ENCODE measurements around the gene NLK. TPM values are rescaled to one million over a fixed set of nuclear protein-coding genes. Genes with fewer than 3 reads are reported as not detected.
A peak's percentile ranks its signal among the peaks of the same experiment; 100 is the strongest.
"Not testable (repeated sequence)": the region's sequence is repeated elsewhere in the genome, so short reads cannot be mapped to it uniquely, and the experiment has no call there.

The NLK gene
- total RNA-seq, 1 donor from 2014 or later: 17.5 TPM

DNA sequence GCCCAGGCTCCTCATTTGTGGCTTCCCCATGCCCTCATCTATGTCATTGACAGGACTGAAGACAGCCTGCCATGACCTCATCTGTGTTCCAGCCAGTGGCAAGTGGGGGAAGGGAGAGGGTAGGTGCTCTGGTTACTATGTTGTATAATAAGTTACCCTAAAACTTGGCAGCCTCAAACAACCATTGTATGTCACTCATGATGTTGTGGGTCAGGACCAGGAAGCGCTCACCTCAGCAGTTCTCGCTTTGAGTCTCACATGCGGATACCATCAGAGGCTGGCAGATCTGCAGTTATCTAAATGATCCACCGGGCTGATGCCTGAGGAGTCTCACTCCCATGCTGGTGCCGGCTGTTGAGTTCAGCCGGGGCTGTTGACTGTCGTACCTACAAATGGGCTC, 187.5 kb downstream of the NLK start:
- Mint-ChIP-seq H3K36me3 (ENCODE audit: unreplicated experiment) (no peaks in the 10 kb centered on the region), H3K4me1 (ENCODE audit: unreplicated experiment) (peaks cover 11% of the 10 kb centered on the region), H3K9me3 (ENCODE audit: unreplicated experiment) (no peaks in the 10 kb centered on the region), H3K27me3 (ENCODE audit: unreplicated experiment) (no peaks in the 10 kb centered on the region), H3K4me3 (ENCODE audit: unreplicated experiment) (no peak overlapping the region), H3K27ac (ENCODE audit: unreplicated experiment) (no peak overlapping the region)
- no peak for TF ChIP-seq CTCF (IDR thresholded peaks at IDR 0.05)
- DNase-seq (ENCODE audit: extremely low spot score, unreplicated experiment): no peak

- H3K4me3 Mint-ChIP-seq (ENCODE audit: unreplicated experiment); H3K27ac Mint-ChIP-seq (ENCODE audit: unreplicated experiment): not testable (repeated sequence)
Observed at GRCh38 chr17:28230607-28231006, 188.1 kb downstream of the NLK start.

DNA sequence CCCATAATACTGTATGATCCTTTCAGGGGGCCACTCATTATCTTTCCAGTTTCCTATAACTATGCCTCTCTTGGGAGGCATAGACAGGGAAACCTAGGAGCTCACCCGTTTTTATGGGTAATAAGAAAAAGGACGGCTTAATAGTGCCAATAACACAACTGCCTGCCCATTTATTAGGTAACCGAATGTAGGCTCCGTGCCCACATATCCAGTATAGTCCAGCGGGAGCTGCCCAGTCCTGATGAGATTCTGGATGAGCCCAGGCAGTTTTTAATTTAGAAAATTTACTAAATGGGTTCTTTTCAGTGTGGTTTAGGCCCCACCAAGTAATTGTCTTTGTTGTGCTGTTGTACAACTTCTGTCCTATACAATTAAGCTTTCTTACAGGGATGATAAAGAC, 189.1 kb downstream of the NLK start:
- H3K27ac Mint-ChIP-seq (ENCODE audit: unreplicated experiment); DNase-seq (ENCODE audit: extremely low spot score, unreplicated experiment): not testable (repeated sequence)

More at GRCh38 chr17:28230607-28231006, 188.1 kb downstream of the NLK start:
- not testable (repeated sequence) for H3K9me3 Mint-ChIP-seq (ENCODE audit: unreplicated experiment); H3K36me3 Mint-ChIP-seq (ENCODE audit: unreplicated experiment); DNase-seq (ENCODE audit: extremely low spot score, unreplicated experiment); H3K27me3 Mint-ChIP-seq (ENCODE audit: unreplicated experiment)
- peaks cover 11% of the 10 kb centered on the region for H3K4me1 Mint-ChIP-seq (ENCODE audit: unreplicated experiment)

GRCh38 chr17:28232966-28233870, 190.7 kb downstream of the NLK start:
- H3K4me1 Mint-ChIP-seq (ENCODE audit: unreplicated experiment); DNase-seq (ENCODE audit: extremely low spot score, unreplicated experiment); H3K27ac Mint-ChIP-seq (ENCODE audit: unreplicated experiment); H3K27me3 Mint-ChIP-seq (ENCODE audit: unreplicated experiment); H3K9me3 Mint-ChIP-seq (ENCODE audit: unreplicated experiment); H3K36me3 Mint-ChIP-seq (ENCODE audit: unreplicated experiment); H3K4me3 Mint-ChIP-seq (ENCODE audit: unreplicated experiment): not testable (repeated sequence)
- TF ChIP-seq CTCF (IDR thresholded peaks at IDR 0.05): peak; percentile 67

More for the DNA sequence above, 189.1 kb downstream of the NLK start:
- H3K27me3 Mint-ChIP-seq (ENCODE audit: unreplicated experiment); H3K9me3 Mint-ChIP-seq (ENCODE audit: unreplicated experiment); H3K4me3 Mint-ChIP-seq (ENCODE audit: unreplicated experiment); H3K36me3 Mint-ChIP-seq (ENCODE audit: unreplicated experiment): not testable (repeated sequence)
- peaks cover 11% of the 10 kb centered on the region for H3K4me1 Mint-ChIP-seq (ENCODE audit: unreplicated experiment)

DNA sequence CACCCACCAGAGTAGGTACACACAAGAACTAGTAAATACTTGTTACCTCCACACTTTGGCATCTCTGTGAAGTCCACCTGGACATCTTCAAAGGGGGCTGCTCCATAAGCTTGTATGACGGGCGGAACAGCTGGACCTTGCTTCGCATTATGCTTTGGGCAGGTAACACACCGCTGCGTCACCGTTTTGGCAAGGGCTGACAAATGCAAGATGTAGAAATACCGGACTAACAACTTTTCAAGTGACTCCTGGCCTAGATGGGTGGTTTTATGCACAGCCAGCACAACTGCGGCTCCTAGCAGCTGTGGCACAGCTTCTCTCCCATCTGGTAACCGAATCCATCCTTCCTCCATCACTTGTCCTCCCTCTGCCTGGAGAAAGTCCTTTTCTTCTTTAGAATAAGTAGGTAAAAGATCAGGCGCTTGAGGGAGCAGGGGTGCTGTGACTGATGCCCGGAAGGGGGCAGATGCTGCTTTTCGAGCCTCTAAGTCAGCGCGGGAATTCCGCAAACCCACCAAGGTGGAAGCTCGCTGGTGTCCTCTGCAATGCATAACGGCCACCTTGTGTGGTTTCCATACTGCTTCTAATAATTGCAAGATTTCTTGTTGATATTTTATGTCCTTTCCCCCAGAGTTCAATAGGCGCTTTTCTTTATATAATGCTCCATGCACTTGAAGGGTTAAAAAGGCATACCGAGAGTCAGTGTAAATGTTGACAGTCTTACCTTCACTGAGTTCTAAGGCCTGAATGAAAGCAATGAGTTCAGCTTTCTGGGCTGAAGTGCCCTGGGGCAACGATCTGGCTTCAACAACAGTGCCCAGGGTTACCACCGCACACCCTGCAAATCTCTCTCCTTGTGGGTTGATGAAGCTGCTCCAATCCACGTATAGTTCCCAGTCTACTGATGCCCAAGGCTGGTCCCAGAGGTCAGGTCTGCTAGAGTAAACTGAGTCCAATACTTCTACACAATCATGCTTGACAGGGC, 191.7 kb downstream of the NLK start:
- H3K27me3 Mint-ChIP-seq (ENCODE audit: unreplicated experiment); H3K27ac Mint-ChIP-seq (ENCODE audit: unreplicated experiment); H3K9me3 Mint-ChIP-seq (ENCODE audit: unreplicated experiment); H3K36me3 Mint-ChIP-seq (ENCODE audit: unreplicated experiment); H3K4me1 Mint-ChIP-seq (ENCODE audit: unreplicated experiment); H3K4me3 Mint-ChIP-seq (ENCODE audit: unreplicated experiment); DNase-seq (ENCODE audit: extremely low spot score, unreplicated experiment): not testable (repeated sequence)

DNA sequence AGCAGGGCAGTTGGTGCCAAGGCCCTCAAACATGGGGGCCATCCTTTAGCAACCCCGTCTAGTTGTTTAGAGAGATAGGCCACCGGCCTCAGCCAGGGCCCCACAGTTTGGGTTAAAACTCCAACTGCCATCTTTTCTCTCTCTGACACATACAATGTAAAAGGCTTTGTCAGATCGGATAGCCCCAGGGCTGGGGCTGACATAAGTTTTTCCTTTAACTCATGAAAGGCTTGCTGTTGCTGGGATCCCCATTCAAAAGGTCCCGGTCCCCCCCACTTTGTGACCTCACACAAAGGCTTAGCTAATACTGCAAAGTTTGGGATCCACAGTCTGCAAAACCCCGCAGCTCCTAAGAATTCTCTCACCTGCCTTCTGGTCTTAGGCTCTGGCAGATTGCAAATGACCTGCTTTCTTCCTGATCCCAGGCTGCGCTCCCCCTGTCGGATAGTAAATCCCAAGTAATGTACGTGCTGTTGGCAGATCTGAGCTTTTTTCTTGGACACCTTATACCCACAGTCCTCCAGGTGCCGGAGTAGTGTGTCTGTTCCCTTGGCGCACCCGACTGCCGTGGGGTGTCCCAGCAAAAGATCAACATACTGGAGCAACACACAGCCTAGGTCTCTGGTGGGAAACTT, 192.7 kb downstream of the NLK start:
- H3K36me3 Mint-ChIP-seq (ENCODE audit: unreplicated experiment); H3K4me3 Mint-ChIP-seq (ENCODE audit: unreplicated experiment): not testable (repeated sequence)

GRCh38 chr17:28236033-28236653, 193.7 kb downstream of the NLK start:
- not testable (repeated sequence) for H3K27me3 Mint-ChIP-seq (ENCODE audit: unreplicated experiment); H3K36me3 Mint-ChIP-seq (ENCODE audit: unreplicated experiment); H3K27ac Mint-ChIP-seq (ENCODE audit: unreplicated experiment); H3K4me1 Mint-ChIP-seq (ENCODE audit: unreplicated experiment); H3K9me3 Mint-ChIP-seq (ENCODE audit: unreplicated experiment); DNase-seq (ENCODE audit: extremely low spot score, unreplicated experiment); H3K4me3 Mint-ChIP-seq (ENCODE audit: unreplicated experiment)

More for the DNA sequence above, 192.7 kb downstream of the NLK start:
- not testable (repeated sequence) for H3K4me1 Mint-ChIP-seq (ENCODE audit: unreplicated experiment); H3K27me3 Mint-ChIP-seq (ENCODE audit: unreplicated experiment); H3K27ac Mint-ChIP-seq (ENCODE audit: unreplicated experiment); DNase-seq (ENCODE audit: extremely low spot score, unreplicated experiment); H3K9me3 Mint-ChIP-seq (ENCODE audit: unreplicated experiment)

DNA sequence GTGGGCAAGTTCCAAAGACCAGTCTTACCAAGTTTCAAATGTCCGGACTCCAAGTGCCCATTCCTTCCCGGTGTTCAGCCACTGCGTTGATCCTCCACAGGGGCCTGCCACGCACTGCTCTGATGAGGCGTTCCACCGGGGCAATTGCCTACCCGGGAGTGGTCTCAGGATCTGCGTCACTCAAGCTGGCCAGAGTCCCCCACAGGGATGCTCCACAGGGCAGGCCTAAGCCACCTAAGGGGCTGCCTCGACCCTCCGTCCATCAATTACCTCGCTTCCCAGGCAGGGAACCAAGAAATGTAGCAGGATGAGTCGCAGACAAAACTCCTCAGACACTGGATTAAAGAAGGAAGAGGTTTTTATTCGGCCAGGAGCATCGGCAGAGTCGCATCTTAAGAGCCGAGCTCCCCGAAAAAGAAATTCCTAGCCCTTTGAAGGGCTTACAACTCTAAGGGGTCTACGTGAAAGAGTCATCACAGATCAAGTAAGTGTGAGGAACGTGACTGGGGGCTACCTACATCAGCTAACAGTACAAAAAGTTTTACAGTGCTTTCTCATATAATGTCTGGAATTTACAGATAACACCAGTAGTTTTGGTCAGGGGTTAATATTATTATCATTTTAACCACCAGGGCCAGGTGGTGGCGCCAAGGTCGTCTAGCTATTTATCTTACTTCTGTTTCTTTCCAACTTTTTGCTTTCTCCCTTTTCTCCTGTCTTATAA, 196.2 kb downstream of the NLK start:
- H3K4me3 Mint-ChIP-seq (ENCODE audit: unreplicated experiment); DNase-seq (ENCODE audit: extremely low spot score, unreplicated experiment); H3K27me3 Mint-ChIP-seq (ENCODE audit: unreplicated experiment); H3K36me3 Mint-ChIP-seq (ENCODE audit: unreplicated experiment); H3K27ac Mint-ChIP-seq (ENCODE audit: unreplicated experiment); H3K4me1 Mint-ChIP-seq (ENCODE audit: unreplicated experiment); H3K9me3 Mint-ChIP-seq (ENCODE audit: unreplicated experiment): not testable (repeated sequence)
